Tibial nerve (tissue), 4 donors: Measurements from ENCODE around the gene NET1.

ENCODE experiments used
- EP300 ChIP-seq, 2 donors: sonication (generic); formaldehyde crosslinking; IDR thresholded peaks; one replicate each; pipeline ENCODE4 v1.6.1; 2017; ENCODE audit warnings: antibody characterized with exemption in 2 of 2, mild to moderate bottlenecking in 1 of 2
- POLR2A ChIP-seq, 2 donors: fragments of 450-650 bp; IDR thresholded peaks; one replicate each; pipeline ENCODE4 v1.6.1; 2017; ENCODE audit warnings: antibody characterized with exemption in 2 of 2, mild to moderate bottlenecking in 2 of 2, moderate library complexity in 2 of 2
- TF ChIP-seq, protein P1 (sequence below), 5 experiments: fragments of 200-600 bp in 3 of 5; fragments of 450-650 bp in 2 of 5; sonication (generic) in 3 of 5; IDR thresholded peaks; one replicate each; pipeline ENCODE4 v1.5.1; 2016 to 2019; ENCODE audit warnings: antibody characterized with exemption in 5 of 5, mild to moderate bottlenecking in 3 of 5, moderate library complexity in 2 of 5

DNA sequence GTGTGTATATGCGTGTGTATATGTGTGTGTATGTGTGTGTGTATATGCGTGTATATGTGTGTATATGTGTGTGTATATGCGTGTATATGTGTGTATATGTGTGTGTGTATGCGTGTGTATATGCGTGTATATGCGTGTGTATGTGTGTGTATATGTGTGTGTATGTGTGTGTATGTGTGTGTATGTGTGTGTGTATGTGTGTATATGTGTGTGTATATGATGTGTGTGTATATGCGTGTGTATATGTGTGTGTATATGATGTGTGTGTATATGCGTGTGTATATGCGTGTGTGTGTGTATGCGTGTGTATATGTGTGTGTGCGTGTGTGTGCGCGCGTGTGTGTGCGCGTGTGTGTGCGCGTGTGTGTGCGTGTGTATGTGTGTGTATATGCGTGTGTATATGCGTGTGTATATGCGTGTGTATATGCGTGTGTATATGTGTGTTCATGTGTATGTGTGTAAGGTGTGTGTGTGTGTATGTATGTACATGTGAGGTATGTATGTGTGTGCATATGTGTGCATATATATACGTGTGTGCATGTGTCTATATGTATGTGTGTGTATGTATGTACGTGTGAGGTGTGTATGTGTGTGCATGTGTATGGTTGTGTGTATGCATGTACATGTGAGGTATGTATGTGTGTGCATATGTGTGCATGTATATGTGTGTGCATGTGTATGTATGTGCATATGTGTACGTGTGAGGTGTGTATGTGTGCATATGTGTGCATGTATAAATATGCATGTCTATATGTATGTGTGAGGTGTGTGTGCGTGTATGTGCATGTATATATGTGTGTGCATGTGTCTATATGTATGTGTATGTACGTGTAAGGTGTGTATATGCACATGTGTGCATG, 41.6 kb upstream of the NET1 start:
- TF ChIP-seq, protein P1, sequence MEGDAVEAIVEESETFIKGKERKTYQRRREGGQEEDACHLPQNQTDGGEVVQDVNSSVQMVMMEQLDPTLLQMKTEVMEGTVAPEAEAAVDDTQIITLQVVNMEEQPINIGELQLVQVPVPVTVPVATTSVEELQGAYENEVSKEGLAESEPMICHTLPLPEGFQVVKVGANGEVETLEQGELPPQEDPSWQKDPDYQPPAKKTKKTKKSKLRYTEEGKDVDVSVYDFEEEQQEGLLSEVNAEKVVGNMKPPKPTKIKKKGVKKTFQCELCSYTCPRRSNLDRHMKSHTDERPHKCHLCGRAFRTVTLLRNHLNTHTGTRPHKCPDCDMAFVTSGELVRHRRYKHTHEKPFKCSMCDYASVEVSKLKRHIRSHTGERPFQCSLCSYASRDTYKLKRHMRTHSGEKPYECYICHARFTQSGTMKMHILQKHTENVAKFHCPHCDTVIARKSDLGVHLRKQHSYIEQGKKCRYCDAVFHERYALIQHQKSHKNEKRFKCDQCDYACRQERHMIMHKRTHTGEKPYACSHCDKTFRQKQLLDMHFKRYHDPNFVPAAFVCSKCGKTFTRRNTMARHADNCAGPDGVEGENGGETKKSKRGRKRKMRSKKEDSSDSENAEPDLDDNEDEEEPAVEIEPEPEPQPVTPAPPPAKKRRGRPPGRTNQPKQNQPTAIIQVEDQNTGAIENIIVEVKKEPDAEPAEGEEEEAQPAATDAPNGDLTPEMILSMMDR (IDR thresholded peaks at IDR 0.05) = no peak
- TF ChIP-seq POLR2A (IDR thresholded peaks at IDR 0.05) (no peak), EP300 (IDR thresholded peaks at IDR 0.05) (no peak)
